Mononuclear cell (primary cell): ENCODE data around the gene PWWP2A. TPM values are rescaled to one million over a fixed set of nuclear protein-coding genes. Genes with fewer than 3 reads are reported as not detected.
"Not testable (repeated sequence)": the region's sequence is repeated elsewhere in the genome, so short reads cannot be mapped to it uniquely, and the experiment has no call there.

ENCODE experiments used
- H3K27me3 ChIP-seq: 2 replicates; pipeline ENCODE4 v1.6.0; 2011; ENCODE audit warnings: low read length, control low read depth; ENCODE audit not compliant: insufficient read depth
- H3K4me1 ChIP-seq: 2 replicates; pipeline ENCODE4 v1.5.1; 2011; ENCODE audit warnings: mild to moderate bottlenecking, low read length, control low read depth; ENCODE audit not compliant: insufficient read depth
- H3K4me3 ChIP-seq: 2 replicates; pipeline ENCODE4 v1.5.1; 2011; ENCODE audit warnings: mild to moderate bottlenecking, low read length, moderate library complexity
- H3K9me3 ChIP-seq: 2 replicates; pipeline ENCODE4 v1.5.1; 2011; ENCODE audit warnings: low read depth, mild to moderate bottlenecking, control low read depth, low read length
- total RNA-seq: library from RNA; depleted of rRNA; stranded (reverse); fragments of >200 nt; gene quantifications from one replicate; pipeline ENCODE4 v1.2.3, GENCODE V29; 2012

PWWP2A gene
- total RNA-seq, 1 donor = 21.8 TPM

- H3K4me1 ChIP-seq = peaks cover 12% of the 10 kb centered on the region
- H3K27me3 ChIP-seq = no peaks in the 10 kb centered on the region
- no peak overlapping the region for H3K4me3 ChIP-seq
- H3K9me3 ChIP-seq = no peaks in the 10 kb centered on the region
Measured at GRCh38 chr5:160071516-160071915, 47.7 kb downstream of the PWWP2A start.

- H3K27me3 ChIP-seq, H3K4me3 ChIP-seq, H3K9me3 ChIP-seq: not testable (repeated sequence)
- peaks cover 12% of the 10 kb centered on the region for H3K4me1 ChIP-seq
Measured at GRCh38 chr5:160069120-160069519, 50.1 kb downstream of the PWWP2A start.

- no peak overlapping the region for H3K4me3 ChIP-seq
- H3K27me3 ChIP-seq = no peaks in the 10 kb centered on the region
- H3K9me3 ChIP-seq = no peaks in the 10 kb centered on the region
- H3K4me1 ChIP-seq = no peaks in the 10 kb centered on the region
Measured at GRCh38 chr5:160064995-160065614, 54.1 kb downstream of the PWWP2A start.

- Histone ChIP-seq H3K4me3 (no peak overlapping the region), H3K27me3 (no peaks in the 10 kb centered on the region), H3K9me3 (no peaks in the 10 kb centered on the region), H3K4me1 (no peaks in the 10 kb centered on the region)
Measured at GRCh38 chr5:160064417-160064810, 54.8 kb downstream of the PWWP2A start.

- H3K27me3 ChIP-seq = no peaks in the 10 kb centered on the region
- H3K4me3 ChIP-seq = no peak overlapping the region
- H3K4me1 ChIP-seq = no peaks in the 10 kb centered on the region
- no peaks in the 10 kb centered on the region for H3K9me3 ChIP-seq
Measured at GRCh38 chr5:160061770-160062169, 57.5 kb downstream of the PWWP2A start.

- no peaks in the 10 kb centered on the region for H3K9me3 ChIP-seq
- no peaks in the 10 kb centered on the region for H3K27me3 ChIP-seq
- no peak overlapping the region for H3K4me3 ChIP-seq
- no peaks in the 10 kb centered on the region for H3K4me1 ChIP-seq
Measured at GRCh38 chr5:160060001-160060400, 59.2 kb downstream of the PWWP2A start.

GRCh38 chr5:160057256-160057655 is 62.0 kb downstream of the PWWP2A start:
- Histone ChIP-seq H3K4me3 (no peak overlapping the region), H3K27me3 (no peaks in the 10 kb centered on the region), H3K4me1 (no peaks in the 10 kb centered on the region), H3K9me3 (no peaks in the 10 kb centered on the region)

GRCh38 chr5:160054831-160055230 is 64.4 kb downstream of the PWWP2A start:
- Histone ChIP-seq H3K9me3 (no peaks in the 10 kb centered on the region), H3K4me3 (no peak overlapping the region), H3K4me1 (no peaks in the 10 kb centered on the region), H3K27me3 (no peaks in the 10 kb centered on the region)

GRCh38 chr5:160054047-160054446 is 65.2 kb downstream of the PWWP2A start:
- no peaks in the 10 kb centered on the region for H3K4me1 ChIP-seq
- no peak overlapping the region for H3K4me3 ChIP-seq
- H3K9me3 ChIP-seq = no peaks in the 10 kb centered on the region
- no peaks in the 10 kb centered on the region for H3K27me3 ChIP-seq

- Histone ChIP-seq H3K27me3 (no peaks in the 10 kb centered on the region), H3K4me3 (no peak overlapping the region), H3K4me1 (peaks cover 7% of the 10 kb centered on the region), H3K9me3 (no peaks in the 10 kb centered on the region)
Measured at GRCh38 chr5:160049099-160049498, 70.2 kb downstream of the PWWP2A start.

- no peaks in the 10 kb centered on the region for H3K27me3 ChIP-seq
- H3K9me3 ChIP-seq = no peaks in the 10 kb centered on the region
- H3K4me1 ChIP-seq = peaks cover 9% of the 10 kb centered on the region
- H3K4me3 ChIP-seq = no peak overlapping the region
Measured at GRCh38 chr5:160048131-160048530, 71.1 kb downstream of the PWWP2A start.

GRCh38 chr5:160047423-160047822 is 71.8 kb downstream of the PWWP2A start:
- peaks cover 9% of the 10 kb centered on the region for H3K4me1 ChIP-seq
- no peaks in the 10 kb centered on the region for H3K27me3 ChIP-seq
- H3K9me3 ChIP-seq = no peaks in the 10 kb centered on the region
- H3K4me3 ChIP-seq = no peak overlapping the region

- H3K4me3 ChIP-seq = no peak overlapping the region
- no peaks in the 10 kb centered on the region for H3K27me3 ChIP-seq
Measured at GRCh38 chr5:160044967-160045366, 74.3 kb downstream of the PWWP2A start.

GRCh38 chr5:160044391-160044804 is 74.9 kb downstream of the PWWP2A start:
- Histone ChIP-seq H3K9me3 (no peaks in the 10 kb centered on the region), H3K27me3 (no peaks in the 10 kb centered on the region), H3K4me3 (no peak overlapping the region), H3K4me1 (peaks cover 9% of the 10 kb centered on the region)

More at GRCh38 chr5:160044967-160045366, 74.3 kb downstream of the PWWP2A start:
- peaks cover 9% of the 10 kb centered on the region for H3K4me1 ChIP-seq
- H3K9me3 ChIP-seq = no peaks in the 10 kb centered on the region

- no peak overlapping the region for H3K4me3 ChIP-seq
- no peaks in the 10 kb centered on the region for H3K9me3 ChIP-seq
- H3K4me1 ChIP-seq = peaks cover 9% of the 10 kb centered on the region
- H3K27me3 ChIP-seq = no peaks in the 10 kb centered on the region
Measured at GRCh38 chr5:160042671-160043070, 76.6 kb downstream of the PWWP2A start.
